Uterus (tissue), 2 donors: ENCODE measurements around the gene GOLGA3.

ENCODE experiments used
- CTCF ChIP-seq, 4 experiments: fragments of 200-600 bp in 2 of 4; fragments of 450-650 bp in 2 of 4; sonication (generic) in 2 of 4; IDR thresholded peaks; one replicate each; pipeline ENCODE4 v1.5.1; 2016 to 2019; ENCODE audit warnings: antibody characterized with exemption in 4 of 4, mild to moderate bottlenecking in 2 of 4, moderate library complexity in 1 of 4
- POLR2A ChIP-seq, 2 donors: fragments of 450-650 bp; IDR thresholded peaks; one replicate each; pipeline ENCODE4 v1.6.1; 2016; ENCODE audit warnings: antibody characterized with exemption in 2 of 2, mild to moderate bottlenecking in 1 of 2, moderate library complexity in 1 of 2

GRCh38 chr12:132838410-132839080 lies 9.9 kb upstream of the GOLGA3 start:
- no peak for TF ChIP-seq CTCF (IDR thresholded peaks at IDR 0.05)
- TF ChIP-seq POLR2A (IDR thresholded peaks at IDR 0.05): no peak
